Activated CD4-positive, alpha-beta T cell treated with anti-CD3 and anti-CD28 coated beads, Interleukin-2, amount 50 U/mL, for 48 hours (primary cell): ENCODE measurements around the gene UNC5B.

Experiments
- DNase-seq, 2 experiments: peaks; one replicate each; pipeline ENCODE4 v3.0.0-alpha.2; 2020

The UNC5B gene

GRCh38 chr10:71212318-71213126 lies at the start of gene UNC5B:
TSS of gene UNC5B (plus strand) at chr10:71212570. CDS start at chr10:71212986, 416 bp downstream.
- peak; percentile 68 to 72 for DNase-seq

- no peak for DNase-seq
These were observed 38.9 kb upstream of the UNC5B start for GRCh38 chr10:71173466-71173865.

- DNase-seq: no peak
These were observed 35.7 kb upstream of the UNC5B start for GRCh38 chr10:71176661-71177060.

GRCh38 chr10:71177651-71178199 lies 34.6 kb upstream of the UNC5B start:
- DNase-seq: no peak

- no peak for DNase-seq
These were observed 33.5 kb upstream of the UNC5B start for GRCh38 chr10:71178880-71179279.

GRCh38 chr10:71179382-71179781 lies 33.0 kb upstream of the UNC5B start:
- no peak for DNase-seq

- no peak for DNase-seq
These were observed 27.9 kb upstream of the UNC5B start for GRCh38 chr10:71184421-71184820.

- no peak for DNase-seq
These were observed 27.2 kb upstream of the UNC5B start for GRCh38 chr10:71185209-71185608.

GRCh38 chr10:71187197-71187596 lies 25.2 kb upstream of the UNC5B start:
- DNase-seq: no peak

- DNase-seq: no peak
These were observed 24.8 kb upstream of the UNC5B start for GRCh38 chr10:71187600-71187999.

GRCh38 chr10:71188201-71188600 lies 24.2 kb upstream of the UNC5B start:
- no peak for DNase-seq

- DNase-seq: no peak
These were observed 21.4 kb upstream of the UNC5B start for GRCh38 chr10:71191019-71191418.

- no peak for DNase-seq
These were observed 20.8 kb upstream of the UNC5B start for GRCh38 chr10:71191551-71192076.

- DNase-seq: no peak
These were observed 18.9 kb upstream of the UNC5B start for GRCh38 chr10:71193516-71193915.

- DNase-seq: no peak
These were observed 14.4 kb upstream of the UNC5B start for GRCh38 chr10:71197955-71198354.

GRCh38 chr10:71201849-71202248 lies 10.5 kb upstream of the UNC5B start:
- no peak for DNase-seq

GRCh38 chr10:71202314-71202713 lies 10.1 kb upstream of the UNC5B start:
- no peak for DNase-seq

GRCh38 chr10:71203124-71203523 lies 9.2 kb upstream of the UNC5B start:
- no peak for DNase-seq

GRCh38 chr10:71203716-71204115 lies 8.7 kb upstream of the UNC5B start:
- DNase-seq: no peak

GRCh38 chr10:71204746-71205145 lies 7.6 kb upstream of the UNC5B start:
- DNase-seq: no peak

- DNase-seq: no peak
These were observed 6.9 kb upstream of the UNC5B start for GRCh38 chr10:71205468-71205867.

- DNase-seq: no peak
These were observed 5.5 kb upstream of the UNC5B start for GRCh38 chr10:71206911-71207310.

- DNase-seq: no peak
These were observed 4.8 kb upstream of the UNC5B start for GRCh38 chr10:71207578-71207977.

- no peak for DNase-seq
These were observed 3.0 kb upstream of the UNC5B start for GRCh38 chr10:71209352-71209715.
